ENCODE data around the gene CACNG6. TPM values are rescaled to one million over a fixed set of nuclear protein-coding genes. Genes with fewer than 3 reads are reported as not detected.
A peak's percentile ranks its signal among the peaks of the same experiment; 100 is the strongest.

Gene CACNG6
- total and polyA plus RNA-seq, 5 donors = not detected

GRCh38 chr19:53957448-53958167, 33.8 kb upstream of the CACNG6 start:
- H3K27ac ChIP-seq (ENCODE audit: low read length) = no peak overlapping the region
- ATAC-seq = no peak
- intact Hi-C loops (cut with DNase I) = no loop called here
- no peak for DNase-seq
- 4% methylated on average over 15 of the region's 15 CpGs for WGBS
- no peaks in the 10 kb centered on the region for H3K9me3 ChIP-seq (ENCODE audit: control insufficient read depth, low read length)
- no peaks in the 10 kb centered on the region for H3K4me1 ChIP-seq (ENCODE audit: control insufficient read depth, insufficient read depth, low read length)
- H3K4me3 ChIP-seq (ENCODE audit: low read length) = no peak overlapping the region
- no peaks in the 10 kb centered on the region for H3K27me3 ChIP-seq (ENCODE audit: control insufficient read depth, insufficient read depth)

GRCh38 chr19:53958168-53958571, 33.3 kb upstream of the CACNG6 start:
- Histone ChIP-seq H3K9me3 (ENCODE audit: control insufficient read depth, low read length) (no peaks in the 10 kb centered on the region), H3K27ac (ENCODE audit: low read length) (no peak overlapping the region), H3K27me3 (ENCODE audit: control insufficient read depth, insufficient read depth) (no peaks in the 10 kb centered on the region), H3K4me1 (ENCODE audit: control insufficient read depth, insufficient read depth, low read length) (no peaks in the 10 kb centered on the region), H3K4me3 (ENCODE audit: low read length) (no peak overlapping the region)
- intact Hi-C loops (cut with DNase I) = no loop called here
- no peak for DNase-seq
- 1% methylated on average over 14 of the region's 14 CpGs for WGBS
- ATAC-seq = no peak

GRCh38 chr19:53958823-53959757, 32.3 kb upstream of the CACNG6 start:
- H3K27me3 ChIP-seq (ENCODE audit: control insufficient read depth, insufficient read depth) = no peaks in the 10 kb centered on the region
- no peaks in the 10 kb centered on the region for H3K4me1 ChIP-seq (ENCODE audit: control insufficient read depth, insufficient read depth, low read length)
- H3K4me3 ChIP-seq (ENCODE audit: low read length) = no peak overlapping the region
- WGBS = 2% methylated on average over 22 of the region's 22 CpGs
- ATAC-seq = no peak
- intact Hi-C loops (cut with DNase I) = no loop called here
- H3K9me3 ChIP-seq (ENCODE audit: control insufficient read depth, low read length) = no peaks in the 10 kb centered on the region
- no peak for DNase-seq
- H3K27ac ChIP-seq (ENCODE audit: low read length) = no peak overlapping the region

GRCh38 chr19:53960187-53960586, 31.2 kb upstream of the CACNG6 start:
- no peak for DNase-seq
- WGBS = 5% methylated on average over 10 of the region's 10 CpGs
- Histone ChIP-seq H3K9me3 (ENCODE audit: control insufficient read depth, low read length) (no peaks in the 10 kb centered on the region), H3K27ac (ENCODE audit: low read length) (no peak overlapping the region), H3K27me3 (ENCODE audit: control insufficient read depth, insufficient read depth) (no peaks in the 10 kb centered on the region), H3K4me1 (ENCODE audit: control insufficient read depth, insufficient read depth, low read length) (no peaks in the 10 kb centered on the region), H3K4me3 (ENCODE audit: low read length) (no peak overlapping the region)
- no peak for ATAC-seq
- intact Hi-C loops (cut with DNase I) = no loop called here

GRCh38 chr19:53960886-53961285, 30.6 kb upstream of the CACNG6 start:
- Histone ChIP-seq H3K27ac (ENCODE audit: low read length) (no peak overlapping the region), H3K9me3 (ENCODE audit: control insufficient read depth, low read length) (no peaks in the 10 kb centered on the region), H3K4me3 (ENCODE audit: low read length) (no peak overlapping the region), H3K4me1 (ENCODE audit: control insufficient read depth, insufficient read depth, low read length) (no peaks in the 10 kb centered on the region), H3K27me3 (ENCODE audit: control insufficient read depth, insufficient read depth) (no peaks in the 10 kb centered on the region)
- DNase-seq (no peak), ATAC-seq (no peak)
- intact Hi-C loops (cut with DNase I) = no loop called here
- 6% methylated on average over 8 of the region's 8 CpGs for WGBS

GRCh38 chr19:53961523-53962356, 29.7 kb upstream of the CACNG6 start:
- Histone ChIP-seq H3K27me3 (ENCODE audit: control insufficient read depth, insufficient read depth) (no peaks in the 10 kb centered on the region), H3K4me1 (ENCODE audit: control insufficient read depth, insufficient read depth, low read length) (no peaks in the 10 kb centered on the region), H3K27ac (ENCODE audit: low read length) (no peak overlapping the region), H3K9me3 (ENCODE audit: control insufficient read depth, low read length) (no peaks in the 10 kb centered on the region), H3K4me3 (ENCODE audit: low read length) (no peak overlapping the region)
- ATAC-seq (no peak), DNase-seq (no peak)
- intact Hi-C loops (cut with DNase I) = no loop called here
- WGBS = 4% methylated on average over 32 of the region's 32 CpGs

- Histone ChIP-seq H3K4me1 (ENCODE audit: control insufficient read depth, insufficient read depth, low read length) (no peaks in the 10 kb centered on the region), H3K27me3 (ENCODE audit: control insufficient read depth, insufficient read depth) (no peaks in the 10 kb centered on the region), H3K4me3 (ENCODE audit: low read length) (no peak within 1 kb of the TSS), H3K9me3 (ENCODE audit: control insufficient read depth, low read length) (no peaks in the 10 kb centered on the region), H3K27ac (ENCODE audit: low read length) (no peak within 1 kb of the TSS)
- DNase-seq (no peak), ATAC-seq (no peak)
- intact Hi-C loops (cut with DNase I) = no loop called here
- 2% methylated on average over 53 of the region's 55 CpGs for WGBS
Measured at GRCh38 chr19:53962887-53963431, 28.5 kb upstream of the CACNG6 start, which contains the start of gene CACNG8. TSS of gene CACNG8 (plus strand) at chr19:53962937.

- Histone ChIP-seq H3K27me3 (ENCODE audit: control insufficient read depth, insufficient read depth) (no peaks in the 10 kb centered on the region), H3K4me3 (ENCODE audit: low read length) (peak overlapping the region; percentile 8), H3K9me3 (ENCODE audit: control insufficient read depth, low read length) (no peaks in the 10 kb centered on the region), H3K4me1 (ENCODE audit: control insufficient read depth, insufficient read depth, low read length) (no peaks in the 10 kb centered on the region), H3K27ac (ENCODE audit: low read length) (no peak overlapping the region)
- no peak for DNase-seq
- intact Hi-C loops (cut with DNase I) = no loop called here
- ATAC-seq = peak in 1 of 2 donors; percentile 51
- WGBS = 45% methylated on average over 11 of the region's 11 CpGs
Measured at GRCh38 chr19:53965091-53965490, 26.3 kb upstream of the CACNG6 start.

- 79% methylated on average over 7 of the region's 7 CpGs for whole genome bisulfite sequencing
- H3K4me3 ChIP-seq (ENCODE audit: low read length) = no peak overlapping the region
- no peak overlapping the region for H3K27ac ChIP-seq (ENCODE audit: low read length)
- ATAC-seq = no peak
- no peaks in the 10 kb centered on the region for H3K27me3 ChIP-seq (ENCODE audit: control insufficient read depth, insufficient read depth)
- no peak for DNase-seq
- intact Hi-C loops (cut with DNase I) = no loop called here
- H3K4me1 ChIP-seq (ENCODE audit: control insufficient read depth, insufficient read depth, low read length) = no peaks in the 10 kb centered on the region
- H3K9me3 ChIP-seq (ENCODE audit: control insufficient read depth, low read length) = no peaks in the 10 kb centered on the region
Measured at GRCh38 chr19:53966931-53967330, 24.5 kb upstream of the CACNG6 start.

- no peaks in the 10 kb centered on the region for H3K9me3 ChIP-seq (ENCODE audit: control insufficient read depth, low read length)
- no peak for ATAC-seq
- H3K27me3 ChIP-seq (ENCODE audit: control insufficient read depth, insufficient read depth) = no peaks in the 10 kb centered on the region
- WGBS = 89% methylated on average over 6 of the region's 6 CpGs
- no peak overlapping the region for H3K27ac ChIP-seq (ENCODE audit: low read length)
- no peak for DNase-seq
- no peaks in the 10 kb centered on the region for H3K4me1 ChIP-seq (ENCODE audit: control insufficient read depth, insufficient read depth, low read length)
- H3K4me3 ChIP-seq (ENCODE audit: low read length) = no peak overlapping the region
- intact Hi-C loops (cut with DNase I) = no loop called here
Measured at GRCh38 chr19:53969366-53969765, 22.1 kb upstream of the CACNG6 start.

All from right cardiac atrium (tissue), 5 donors.